Aorta (tissue), 5 donors: ENCODE measurements around the gene KLHL14. TPM values are rescaled to one million over a fixed set of nuclear protein-coding genes. Genes with fewer than 3 reads are reported as not detected.
"Not testable (repeated sequence)": the region's sequence is repeated elsewhere in the genome, so short reads cannot be mapped to it uniquely, and the experiment has no call there.

Experiments
- ATAC-seq: fragments of 200-7000 bp; cut with Tn5 transposase; one replicate; pipeline ENCODE4 v1.9.1; 2022; ENCODE audit warnings: moderate library complexity; ENCODE audit not compliant: low FRiP score
- DNase-seq, 2 donors: peaks; one replicate each; pipeline ENCODE4 v3.0.0-alpha.2; 2020
- H3K27ac ChIP-seq, 2 donors: one replicate each; pipeline ENCODE4 v1.5.1; 2013; ENCODE audit warnings: low read length in 2 of 2, mild to moderate bottlenecking in 2 of 2, moderate library complexity in 2 of 2, control low read depth in 1 of 2, inconsistent platforms in 1 of 2, low read depth in 1 of 2
- H3K27me3 ChIP-seq, 2 donors: one replicate each; pipeline ENCODE4 v1.6.1; 2013; ENCODE audit warnings: control low read depth in 1 of 2, low read length in 1 of 2, mild to moderate bottlenecking in 1 of 2, moderate library complexity in 1 of 2; ENCODE audit not compliant: insufficient read depth in 2 of 2, control insufficient read depth in 1 of 2
- H3K36me3 ChIP-seq, 2 donors: one replicate each; pipeline ENCODE4 v1.6.1; 2013; ENCODE audit warnings: control low read depth in 1 of 2, low read length in 1 of 2, mild to moderate bottlenecking in 1 of 2; ENCODE audit not compliant: insufficient read depth in 2 of 2, control insufficient read depth in 1 of 2
- H3K4me1 ChIP-seq, 2 donors: one replicate each; pipeline ENCODE4 v1.6.1; 2013; ENCODE audit warnings: low read length in 2 of 2, control low read depth in 1 of 2, mild to moderate bottlenecking in 1 of 2, moderate library complexity in 1 of 2; ENCODE audit not compliant: insufficient read depth in 2 of 2, control insufficient read depth in 1 of 2
- H3K4me3 ChIP-seq, 2 donors: one replicate each; pipeline ENCODE4 v1.5.1; 2013; ENCODE audit warnings: low read length in 2 of 2, control low read depth in 1 of 2, mild to moderate bottlenecking in 1 of 2
- H3K9me3 ChIP-seq: one replicate; pipeline ENCODE4 v1.6.1; 2013; ENCODE audit warnings: mild to moderate bottlenecking, low read length; ENCODE audit not compliant: control insufficient read depth
- WGBS, 2 donors: extraction: QIAGEN DNeasy Blood & Tissue Kit; methylation state at CpG; one replicate each; pipeline ENCODE4 v1.1.7; 2013; 5-methylcytosine and 5-hydroxymethylcytosine counted together
- intact Hi-C, 2 donors: fragments of 100-400 bp; cut with DNase I; formaldehyde crosslinking; loops; one replicate each; pipeline versions ENCODE4 v1.14.2 to v1.15.0; 2022
- polyA plus RNA-seq, 2 donors: library from polyadenylated mRNA; stranded (reverse); fragments of 200-250 nt; gene quantifications; one replicate each; pipeline ENCODE4 v1.2.3, GENCODE V29; 2013
- total RNA-seq, 2 donors: library from RNA; stranded (reverse); fragmentation: NEBNext Ultra II Directional; extraction: Animal tissue kit (Norgen Biotek cat#: 25700); gene quantifications; one replicate each; pipeline ENCODE4 v1.2.1, GENCODE V29; 2021
- donor health status: healthy with polysubstance abuse.
- donor health status: Bipolar disorder and iron deficiency.
- donor health status: DM: no; HTN: no; CAD: no.
- donor health status: DM: no; HTN: no; CAD: no.
- donor health status: DM: yes; HTN: yes; CAD: no.

Gene KLHL14
- total and polyA plus RNA-seq, 4 donors, result 0.09 to 0.36 TPM; not detected in 2

- Histone ChIP-seq H3K4me1 (no peaks in the 10 kb centered on the region), H3K36me3 (no peaks in the 10 kb centered on the region), H3K27ac (no peak overlapping the region), H3K9me3 (peaks cover 1% of the 10 kb centered on the region), H3K4me3 (no peak overlapping the region), H3K27me3 (no peaks in the 10 kb centered on the region)
- DNase-seq (no peak), ATAC-seq (no peak)
- intact Hi-C loops, result no loop called here
- WGBS, 2 donors, result 57 to 65% methylated on average over 8 of the region's 8 CpGs
Observed at GRCh38 chr18:32802591-32803451, 30.0 kb upstream of the KLHL14 start.

GRCh38 chr18:32801228-32801627 lies 28.4 kb upstream of the KLHL14 start:
- no peak overlapping the region for H3K4me3 ChIP-seq
- ATAC-seq, result no peak
- intact Hi-C loops, result no loop called here
- no peaks in the 10 kb centered on the region for H3K36me3 ChIP-seq
- H3K27ac ChIP-seq, result no peak overlapping the region
- no peaks in the 10 kb centered on the region for H3K9me3 ChIP-seq
- 3 to 4% methylated on average over 1 of the region's 1 CpG for whole genome bisulfite sequencing, 2 donors
- no peaks in the 10 kb centered on the region for H3K27me3 ChIP-seq
- no peaks in the 10 kb centered on the region for H3K4me1 ChIP-seq
- DNase-seq, result no peak

- ATAC-seq, result no peak
- intact Hi-C loops, result no loop called here
- no peaks in the 10 kb centered on the region for H3K4me1 ChIP-seq
- no peaks in the 10 kb centered on the region for H3K36me3 ChIP-seq
- no peak overlapping the region for H3K27ac ChIP-seq
- no peaks in the 10 kb centered on the region for H3K9me3 ChIP-seq
- no peak for DNase-seq
- no peak overlapping the region for H3K4me3 ChIP-seq
- 71 to 73% methylated on average over 4 of the region's 4 CpGs for WGBS, 2 donors
- H3K27me3 ChIP-seq, result no peaks in the 10 kb centered on the region
Observed at GRCh38 chr18:32798209-32798960, 25.6 kb upstream of the KLHL14 start.

- H3K4me3 ChIP-seq, H3K27me3 ChIP-seq, H3K4me1 ChIP-seq, ATAC-seq, H3K9me3 ChIP-seq, H3K27ac ChIP-seq, intact Hi-C loops, DNase-seq, H3K36me3 ChIP-seq: not testable (repeated sequence)
- 90 to 93% methylated on average over 21 to 31 of the region's 31 CpGs for WGBS, 2 donors
Observed at GRCh38 chr18:32794667-32795066, 21.8 kb upstream of the KLHL14 start.

GRCh38 chr18:32779010-32779409 lies 6.2 kb upstream of the KLHL14 start:
- DNase-seq (no peak), ATAC-seq (no peak)
- Histone ChIP-seq H3K9me3 (no peaks in the 10 kb centered on the region), H3K27me3 (no peaks in the 10 kb centered on the region), H3K36me3 (no peaks in the 10 kb centered on the region), H3K27ac (no peak overlapping the region), H3K4me3 (no peak overlapping the region), H3K4me1 (no peaks in the 10 kb centered on the region)
- 67% methylated on average over 1 of the region's 1 CpG for WGBS, 2 donors
- intact Hi-C loops, result no loop called here

- intact Hi-C loops, result no loop called here
- Histone ChIP-seq H3K4me1 (no peaks in the 10 kb centered on the region), H3K4me3 (no peak overlapping the region), H3K27me3 (no peaks in the 10 kb centered on the region), H3K9me3 (no peaks in the 10 kb centered on the region), H3K27ac (no peak overlapping the region), H3K36me3 (no peaks in the 10 kb centered on the region)
- ATAC-seq (no peak), DNase-seq (no peak)
- 81 to 82% methylated on average over 2 of the region's 2 CpGs for WGBS, 2 donors
Observed at GRCh38 chr18:32777049-32777448, 4.2 kb upstream of the KLHL14 start.

- 46 to 59% methylated on average over 2 of the region's 2 CpGs for WGBS, 2 donors
- DNase-seq, result no peak
- intact Hi-C loops, result no loop called here
- no peaks in the 10 kb centered on the region for H3K36me3 ChIP-seq
- H3K4me1 ChIP-seq, result no peaks in the 10 kb centered on the region
- H3K4me3 ChIP-seq, result no peak overlapping the region
- H3K27ac ChIP-seq, result no peak overlapping the region
- no peaks in the 10 kb centered on the region for H3K27me3 ChIP-seq
- H3K9me3 ChIP-seq, result no peaks in the 10 kb centered on the region
- ATAC-seq, result no peak
Observed at GRCh38 chr18:32776561-32776960, 3.7 kb upstream of the KLHL14 start.

- no peak overlapping the region for H3K27ac ChIP-seq
- DNase-seq, result no peak
- 83 to 87% methylated on average over 6 of the region's 6 CpGs for WGBS, 2 donors
- ATAC-seq, result no peak
- no peaks in the 10 kb centered on the region for H3K9me3 ChIP-seq
- H3K36me3 ChIP-seq, result no peaks in the 10 kb centered on the region
- intact Hi-C loops, result no loop called here
- H3K4me3 ChIP-seq, result no peak overlapping the region
- H3K4me1 ChIP-seq, result no peaks in the 10 kb centered on the region
- no peaks in the 10 kb centered on the region for H3K27me3 ChIP-seq
Observed at GRCh38 chr18:32775628-32776027, 2.8 kb upstream of the KLHL14 start.

GRCh38 chr18:32773382-32773712 lies 524 bp upstream of the KLHL14 start:
- H3K4me1 ChIP-seq, result no peaks in the 10 kb centered on the region
- H3K4me3 ChIP-seq, result no peak overlapping the region
- intact Hi-C loops, result no loop called here
- no peaks in the 10 kb centered on the region for H3K36me3 ChIP-seq
- H3K9me3 ChIP-seq, result no peaks in the 10 kb centered on the region
- ATAC-seq (no peak), DNase-seq (no peak)
- H3K27me3 ChIP-seq, result no peaks in the 10 kb centered on the region
- no peak overlapping the region for H3K27ac ChIP-seq
